ENCODE results near the gene WDR91. TPM values are rescaled to one million over a fixed set of nuclear protein-coding genes. Genes with fewer than 3 reads are reported as not detected.
A peak's percentile ranks its signal among the peaks of the same experiment; 100 is the strongest.
"Not testable (repeated sequence)": the region's sequence is repeated elsewhere in the genome, so short reads cannot be mapped to it uniquely, and the experiment has no call there.

WDR91 gene
- total and polyA plus RNA-seq, 9 donors = 7.3 to 13.6 (median 9.9) TPM

DNA sequence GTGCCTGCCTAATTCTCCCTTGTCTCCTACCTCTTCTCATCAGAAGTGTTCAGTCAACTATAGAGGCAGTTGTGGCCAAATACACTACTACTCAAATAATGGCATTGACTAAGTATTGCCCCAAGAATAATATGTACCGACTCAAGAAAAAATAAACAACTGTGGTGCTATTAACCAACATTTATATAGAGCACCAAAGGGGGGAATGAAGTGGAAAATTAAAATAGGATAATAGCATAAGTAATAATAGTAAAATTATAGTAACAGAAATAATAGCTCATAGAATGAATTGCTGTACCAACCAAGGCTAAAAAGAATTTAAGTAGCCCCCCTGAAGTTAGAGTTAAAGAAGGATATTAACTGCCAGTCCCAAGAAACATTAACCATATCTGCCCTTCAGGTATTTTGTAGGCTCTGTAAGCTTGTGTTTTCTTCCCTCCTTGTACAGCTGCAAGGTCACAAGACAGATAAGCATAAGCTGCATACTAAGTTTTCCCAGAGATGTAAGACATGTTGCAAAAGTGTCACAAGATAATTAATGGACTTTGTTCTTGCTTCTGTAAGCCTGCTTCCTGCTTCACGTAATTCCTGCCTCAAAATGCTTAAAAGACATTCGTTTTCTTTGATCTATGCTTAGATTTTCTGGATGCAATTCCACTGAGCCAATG is 29.9 kb downstream of the WDR91 start:
- Histone ChIP-seq H3K27me3 (ENCODE audit: control insufficient read depth, insufficient read depth, low read length) (no peaks in the 10 kb centered on the region), H3K4me1 (ENCODE audit: control insufficient read depth, insufficient read depth, low read length) (no peaks in the 10 kb centered on the region), H3K36me3 (ENCODE audit: control insufficient read depth, insufficient read depth, low read length) (peaks cover 37% of the 10 kb centered on the region), H3K4me3 (ENCODE audit: low read length) (no peak overlapping the region), H3K9me3 (replicated peaks; ENCODE audit: control insufficient read depth, low read depth, low read length) (peaks cover 33% of the 10 kb centered on the region), H3K27ac (ENCODE audit: low read length) (no peak overlapping the region)
- WGBS (ENCODE audit: insufficient coverage) = 83% methylated on average over 2 of the region's 3 CpGs
- DNase-seq = no peak

DNA sequence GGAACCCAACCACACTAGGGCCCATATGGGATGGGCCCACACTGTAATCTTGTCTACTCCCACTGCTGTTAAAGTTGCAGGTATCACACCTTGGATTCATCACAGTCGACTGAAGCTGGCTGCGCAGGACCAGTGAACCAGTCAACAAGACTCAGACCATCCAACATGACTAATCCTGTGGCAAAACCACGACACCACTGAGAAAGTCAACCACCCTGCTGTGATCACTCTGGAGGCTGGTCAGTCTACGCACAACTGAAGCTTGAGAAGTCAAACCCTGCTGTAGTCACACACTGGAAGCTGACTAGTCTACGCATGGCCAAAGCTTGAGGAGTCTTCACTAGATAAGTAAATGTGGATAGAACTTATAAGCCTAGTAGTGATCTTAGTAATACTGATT is 31.2 kb downstream of the WDR91 start:
- H3K9me3 ChIP-seq (replicated peaks; ENCODE audit: control insufficient read depth, low read depth, low read length) = peaks cover 33% of the 10 kb centered on the region
- no peak for DNase-seq
- no peaks in the 10 kb centered on the region for H3K4me1 ChIP-seq (ENCODE audit: control insufficient read depth, insufficient read depth, low read length)
- H3K4me3 ChIP-seq (ENCODE audit: low read length) = no peak overlapping the region
- H3K27me3 ChIP-seq (ENCODE audit: control insufficient read depth, insufficient read depth, low read length) = no peaks in the 10 kb centered on the region
- WGBS (ENCODE audit: insufficient coverage) = 96% methylated on average over 4 of the region's 5 CpGs
- H3K27ac ChIP-seq (ENCODE audit: low read length) = no peak overlapping the region
- peaks cover 26% of the 10 kb centered on the region for H3K36me3 ChIP-seq (ENCODE audit: control insufficient read depth, insufficient read depth, low read length)

GRCh38 chr7:135179321-135179925 is 31.9 kb downstream of the WDR91 start:
- Histone ChIP-seq H3K9me3 (replicated peaks; ENCODE audit: control insufficient read depth, low read depth, low read length) (peaks cover 33% of the 10 kb centered on the region), H3K4me1 (ENCODE audit: control insufficient read depth, insufficient read depth, low read length) (no peaks in the 10 kb centered on the region), H3K4me3 (ENCODE audit: low read length) (no peak overlapping the region), H3K36me3 (ENCODE audit: control insufficient read depth, insufficient read depth, low read length) (peaks cover 22% of the 10 kb centered on the region), H3K27me3 (ENCODE audit: control insufficient read depth, insufficient read depth, low read length) (no peaks in the 10 kb centered on the region), H3K27ac (ENCODE audit: low read length) (no peak overlapping the region)
- WGBS (ENCODE audit: insufficient coverage) = 100% methylated on average over 4 of the region's 8 CpGs
- no peak for DNase-seq

- H3K27ac ChIP-seq (ENCODE audit: low read length) = no peak overlapping the region
- peaks cover 33% of the 10 kb centered on the region for H3K9me3 ChIP-seq (replicated peaks; ENCODE audit: control insufficient read depth, low read depth, low read length)
- H3K27me3 ChIP-seq (ENCODE audit: control insufficient read depth, insufficient read depth, low read length) = no peaks in the 10 kb centered on the region
- no peak overlapping the region for H3K4me3 ChIP-seq (ENCODE audit: low read length)
- no peaks in the 10 kb centered on the region for H3K4me1 ChIP-seq (ENCODE audit: control insufficient read depth, insufficient read depth, low read length)
- 95% methylated on average over 13 of the region's 13 CpGs for WGBS (ENCODE audit: insufficient coverage)
- H3K36me3 ChIP-seq (ENCODE audit: control insufficient read depth, insufficient read depth, low read length) = peaks cover 15% of the 10 kb centered on the region
- no peak for DNase-seq
Measured at GRCh38 chr7:135178364-135178763, 33.0 kb downstream of the WDR91 start.

GRCh38 chr7:135177028-135177696 is 34.2 kb downstream of the WDR91 start:
- WGBS (ENCODE audit: insufficient coverage) = 87% methylated on average over 7 of the region's 9 CpGs
- Histone ChIP-seq H3K36me3 (ENCODE audit: control insufficient read depth, insufficient read depth, low read length) (peaks cover 3% of the 10 kb centered on the region), H3K9me3 (replicated peaks; ENCODE audit: control insufficient read depth, low read depth, low read length) (peaks cover 23% of the 10 kb centered on the region), H3K27me3 (ENCODE audit: control insufficient read depth, insufficient read depth, low read length) (no peaks in the 10 kb centered on the region), H3K27ac (ENCODE audit: low read length) (no peak overlapping the region), H3K4me3 (ENCODE audit: low read length) (no peak overlapping the region), H3K4me1 (ENCODE audit: control insufficient read depth, insufficient read depth, low read length) (no peaks in the 10 kb centered on the region)
- DNase-seq = no peak

GRCh38 chr7:135175931-135176330 is 35.4 kb downstream of the WDR91 start:
- H3K4me3 ChIP-seq (ENCODE audit: low read length) = no peak overlapping the region
- peaks cover 12% of the 10 kb centered on the region for H3K9me3 ChIP-seq (replicated peaks; ENCODE audit: control insufficient read depth, low read depth, low read length)
- H3K27me3 ChIP-seq (ENCODE audit: control insufficient read depth, insufficient read depth, low read length) = no peaks in the 10 kb centered on the region
- no peaks in the 10 kb centered on the region for H3K4me1 ChIP-seq (ENCODE audit: control insufficient read depth, insufficient read depth, low read length)
- no peak overlapping the region for H3K27ac ChIP-seq (ENCODE audit: low read length)
- WGBS (ENCODE audit: insufficient coverage) = 91% methylated on average over 5 of the region's 6 CpGs
- no peaks in the 10 kb centered on the region for H3K36me3 ChIP-seq (ENCODE audit: control insufficient read depth, insufficient read depth, low read length)
- DNase-seq = no peak

DNA sequence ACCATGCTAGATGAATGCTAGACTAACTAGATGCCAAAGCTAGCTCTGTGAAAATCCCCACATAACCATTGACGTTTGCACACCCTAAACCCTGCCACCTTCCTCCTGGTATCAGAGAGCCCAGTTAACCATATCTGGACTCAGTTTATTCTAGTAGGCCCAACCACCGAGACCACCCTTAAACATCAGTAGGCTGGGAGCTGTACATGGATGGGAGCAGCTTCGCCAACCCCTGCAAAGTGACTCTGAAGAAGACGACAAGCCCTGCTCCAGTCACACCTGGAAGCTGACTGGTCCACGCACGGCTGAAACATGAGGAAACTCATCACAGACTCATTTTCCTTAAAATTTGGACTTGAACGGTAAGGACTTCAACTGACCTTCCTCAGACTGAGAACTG is 36.4 kb downstream of the WDR91 start:
- 89% methylated on average over 4 of the region's 7 CpGs for WGBS (ENCODE audit: insufficient coverage)
- H3K9me3 ChIP-seq (replicated peaks; ENCODE audit: control insufficient read depth, low read depth, low read length) = peaks cover 4% of the 10 kb centered on the region
- H3K36me3 ChIP-seq (ENCODE audit: control insufficient read depth, insufficient read depth, low read length) = no peaks in the 10 kb centered on the region
- H3K4me3 ChIP-seq (ENCODE audit: low read length) = no peak overlapping the region
- no peaks in the 10 kb centered on the region for H3K4me1 ChIP-seq (ENCODE audit: control insufficient read depth, insufficient read depth, low read length)
- no peak for DNase-seq
- no peak overlapping the region for H3K27ac ChIP-seq (ENCODE audit: low read length)
- no peaks in the 10 kb centered on the region for H3K27me3 ChIP-seq (ENCODE audit: control insufficient read depth, insufficient read depth, low read length)

GRCh38 chr7:135173916-135174315 is 37.4 kb downstream of the WDR91 start:
- peaks cover 10% of the 10 kb centered on the region for H3K4me1 ChIP-seq (ENCODE audit: control insufficient read depth, insufficient read depth, low read length)
- H3K27ac ChIP-seq (ENCODE audit: low read length); H3K36me3 ChIP-seq (ENCODE audit: control insufficient read depth, insufficient read depth, low read length); H3K27me3 ChIP-seq (ENCODE audit: control insufficient read depth, insufficient read depth, low read length); H3K9me3 ChIP-seq (replicated peaks; ENCODE audit: control insufficient read depth, low read depth, low read length); DNase-seq; H3K4me3 ChIP-seq (ENCODE audit: low read length): not testable (repeated sequence)
- WGBS (ENCODE audit: insufficient coverage) = 60% methylated on average over 1 of the region's 4 CpGs

- WGBS (ENCODE audit: insufficient coverage) = 74% methylated on average over 15 of the region's 19 CpGs
- not testable (repeated sequence) for H3K27me3 ChIP-seq (ENCODE audit: control insufficient read depth, insufficient read depth, low read length); H3K9me3 ChIP-seq (replicated peaks; ENCODE audit: control insufficient read depth, low read depth, low read length); DNase-seq; H3K4me3 ChIP-seq (ENCODE audit: low read length)
- peaks cover 23% of the 10 kb centered on the region for H3K36me3 ChIP-seq (ENCODE audit: control insufficient read depth, insufficient read depth, low read length)
- peak overlapping the region; percentile 39 for H3K27ac ChIP-seq (ENCODE audit: low read length)
- peaks cover 27% of the 10 kb centered on the region for H3K4me1 ChIP-seq (ENCODE audit: control insufficient read depth, insufficient read depth, low read length)
Measured at GRCh38 chr7:135171581-135172291, 39.6 kb downstream of the WDR91 start.

DNA sequence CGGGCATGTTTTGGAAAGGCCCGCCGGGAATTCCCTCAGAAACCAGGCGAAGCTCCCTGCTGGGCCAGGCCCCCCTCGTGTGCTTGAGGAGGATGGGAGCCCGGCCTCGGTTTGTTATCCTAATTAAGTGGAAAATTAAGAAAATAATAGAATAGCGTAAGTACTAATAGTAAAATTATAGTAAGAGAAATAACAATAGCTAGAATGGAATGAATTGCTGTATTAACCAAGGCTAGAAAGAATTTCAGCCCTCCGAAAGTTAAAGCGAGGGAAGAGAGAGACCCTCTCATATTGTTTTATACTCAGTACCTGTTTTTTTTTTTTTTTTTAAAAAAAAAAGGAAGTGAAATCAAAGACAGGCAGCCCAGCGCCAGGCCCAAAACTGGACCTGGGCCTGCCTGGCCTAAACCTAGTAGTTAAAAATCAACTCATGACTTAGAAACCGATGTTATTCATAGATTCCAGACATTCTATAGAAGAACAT is 40.3 kb downstream of the WDR91 start:
- Histone ChIP-seq H3K4me1 (ENCODE audit: control insufficient read depth, insufficient read depth, low read length) (peaks cover 32% of the 10 kb centered on the region), H3K27ac (ENCODE audit: low read length) (peak overlapping the region; percentile 96), H3K4me3 (ENCODE audit: low read length) (peak overlapping the region; percentile 79), H3K36me3 (ENCODE audit: control insufficient read depth, insufficient read depth, low read length) (peaks cover 30% of the 10 kb centered on the region)
- DNase-seq; H3K27me3 ChIP-seq (ENCODE audit: control insufficient read depth, insufficient read depth, low read length); H3K9me3 ChIP-seq (replicated peaks; ENCODE audit: control insufficient read depth, low read depth, low read length): not testable (repeated sequence)
- whole genome bisulfite sequencing (ENCODE audit: insufficient coverage) = 14% methylated on average over 6 of the region's 12 CpGs

All from muscle of leg (tissue), 11 donors.